ENCODE data around the gene TAS2R20.

DNA sequence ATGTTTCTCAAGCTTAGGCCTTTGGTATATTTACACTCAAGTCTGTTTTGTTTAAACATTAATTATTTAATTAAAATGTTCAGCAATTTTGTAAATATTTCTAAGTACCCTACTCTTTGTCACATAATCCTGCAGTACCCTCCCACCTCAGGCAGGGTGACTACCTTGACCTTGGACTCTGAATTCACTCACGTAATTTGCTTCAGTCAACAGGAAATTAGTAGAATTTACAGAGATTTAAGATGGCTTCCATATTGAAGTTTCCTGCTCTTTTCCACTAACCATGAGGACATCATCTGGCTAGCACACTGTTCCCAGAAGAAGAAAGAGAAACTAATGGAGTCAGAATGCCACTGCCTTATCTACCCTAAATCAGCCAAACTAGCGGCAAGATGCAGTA, 25.3 kb upstream of the TAS2R20 start:
- no peak for TF ChIP-seq POLR2A (IDR thresholded peaks at IDR 0.05)
- TF ChIP-seq, protein P1, sequence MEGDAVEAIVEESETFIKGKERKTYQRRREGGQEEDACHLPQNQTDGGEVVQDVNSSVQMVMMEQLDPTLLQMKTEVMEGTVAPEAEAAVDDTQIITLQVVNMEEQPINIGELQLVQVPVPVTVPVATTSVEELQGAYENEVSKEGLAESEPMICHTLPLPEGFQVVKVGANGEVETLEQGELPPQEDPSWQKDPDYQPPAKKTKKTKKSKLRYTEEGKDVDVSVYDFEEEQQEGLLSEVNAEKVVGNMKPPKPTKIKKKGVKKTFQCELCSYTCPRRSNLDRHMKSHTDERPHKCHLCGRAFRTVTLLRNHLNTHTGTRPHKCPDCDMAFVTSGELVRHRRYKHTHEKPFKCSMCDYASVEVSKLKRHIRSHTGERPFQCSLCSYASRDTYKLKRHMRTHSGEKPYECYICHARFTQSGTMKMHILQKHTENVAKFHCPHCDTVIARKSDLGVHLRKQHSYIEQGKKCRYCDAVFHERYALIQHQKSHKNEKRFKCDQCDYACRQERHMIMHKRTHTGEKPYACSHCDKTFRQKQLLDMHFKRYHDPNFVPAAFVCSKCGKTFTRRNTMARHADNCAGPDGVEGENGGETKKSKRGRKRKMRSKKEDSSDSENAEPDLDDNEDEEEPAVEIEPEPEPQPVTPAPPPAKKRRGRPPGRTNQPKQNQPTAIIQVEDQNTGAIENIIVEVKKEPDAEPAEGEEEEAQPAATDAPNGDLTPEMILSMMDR (IDR thresholded peaks at IDR 0.05) = no peak

Measured in Peyer's patch (tissue), 4 donors.